ENCODE results near the gene LTBP4. TPM values are rescaled to one million over a fixed set of nuclear protein-coding genes. Genes with fewer than 3 reads are reported as not detected.
"Not testable (repeated sequence)": the region's sequence is repeated elsewhere in the genome, so short reads cannot be mapped to it uniquely, and the experiment has no call there.

Gene LTBP4
- total RNA-seq (2014; rRNA removed; shearing (Covaris generic)), result 54.8 and 64.4 TPM in 2 replicates

GRCh38 chr19:40601134-40601974, at the start of gene LTBP4:
LTBP4 (plus strand) TSS chr19:40601369; CDS start chr19:40601388, 19 bp downstream.
- in situ Hi-C loops (cut with HindIII; ENCODE audit: low sequenced_read_pairs), result no loop called here
- DNase-seq (ENCODE audit: low spot score), result no peak

GRCh38 chr19:40552848-40553247, 48.3 kb upstream of the LTBP4 start:
- no peak for DNase-seq (ENCODE audit: low spot score)
- in situ Hi-C loops (cut with HindIII; ENCODE audit: low sequenced_read_pairs), result no loop called here

DNA sequence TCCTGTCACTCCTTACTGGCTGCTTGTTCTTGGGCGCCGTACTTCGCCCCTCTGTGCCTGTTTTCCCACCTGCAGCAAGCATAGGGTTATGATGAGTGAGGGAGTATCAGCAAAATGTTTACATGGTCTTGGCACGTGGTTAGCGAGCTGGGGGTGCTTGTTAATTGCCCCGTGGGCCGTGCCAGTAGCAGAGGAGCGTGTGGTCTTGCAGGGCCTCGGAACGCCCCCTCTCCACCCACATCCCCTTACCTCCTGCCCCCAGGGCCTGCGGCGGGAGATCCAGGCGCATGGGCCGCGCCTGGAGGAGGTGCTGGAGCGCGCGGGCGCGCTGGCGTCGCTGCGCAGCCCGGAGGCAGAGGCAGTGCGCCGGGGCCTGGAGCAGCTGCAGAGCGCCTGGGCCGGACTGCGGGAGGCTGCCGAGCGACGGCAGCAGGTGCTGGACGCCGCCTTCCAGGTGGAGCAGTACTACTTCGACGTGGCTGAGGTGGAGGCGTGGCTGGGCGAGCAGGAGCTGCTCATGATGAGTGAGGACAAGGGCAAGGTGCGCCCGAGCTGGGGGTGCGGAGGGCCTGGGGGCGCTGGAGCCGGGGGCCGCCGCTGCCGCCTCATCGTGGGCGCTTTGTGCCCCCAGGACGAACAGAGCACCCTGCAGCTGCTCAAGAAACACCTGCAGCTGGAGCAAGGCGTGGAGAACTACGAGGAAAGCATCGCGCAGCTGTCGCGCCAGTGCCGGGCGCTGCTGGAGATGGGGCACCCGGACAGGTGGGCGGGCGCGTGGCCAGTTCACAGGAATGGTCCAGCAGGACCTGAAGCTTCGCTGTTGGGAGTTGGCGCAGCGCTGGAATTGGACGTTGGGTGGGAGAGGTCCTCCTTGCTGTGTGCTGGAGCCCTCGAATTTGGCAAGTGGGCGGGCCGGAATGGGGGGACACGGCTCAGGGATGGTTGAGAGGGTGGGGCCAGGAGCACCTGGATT, 47.0 kb upstream of the LTBP4 start:
- in situ Hi-C loops (cut with HindIII; ENCODE audit: low sequenced_read_pairs), result no loop called here
- DNase-seq (ENCODE audit: low spot score), result no peak

- DNase-seq (ENCODE audit: low spot score), result no peak
- in situ Hi-C loops (cut with HindIII; ENCODE audit: low sequenced_read_pairs), result no loop called here
Observed at GRCh38 chr19:40555978-40556689, 45.0 kb upstream of the LTBP4 start.

DNA sequence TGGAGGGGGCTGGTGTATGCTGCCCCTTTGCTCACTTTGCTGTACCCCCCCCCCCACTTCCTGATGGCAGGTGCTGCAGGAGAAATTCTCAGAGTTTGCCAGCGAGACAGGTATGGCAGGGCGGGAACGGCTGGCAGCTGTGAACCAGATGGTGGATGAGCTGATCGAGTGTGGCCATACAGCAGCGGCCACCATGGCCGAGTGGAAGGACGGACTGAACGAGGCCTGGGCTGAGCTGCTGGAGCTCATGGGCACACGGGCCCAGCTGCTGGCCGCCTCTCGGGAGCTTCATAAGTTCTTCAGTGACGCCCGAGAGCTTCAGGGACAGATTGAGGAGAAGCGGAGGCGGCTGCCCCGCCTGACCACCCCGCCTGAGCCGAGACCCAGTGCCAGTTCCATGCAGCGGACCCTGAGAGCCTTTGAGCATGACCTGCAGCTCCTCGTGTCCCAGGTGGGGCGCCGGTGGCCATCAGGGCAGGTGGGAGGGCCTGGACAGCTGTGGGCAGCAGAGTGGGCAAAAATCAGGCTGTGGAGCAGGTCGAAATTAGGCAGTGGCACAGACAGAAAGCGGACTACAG, 44.1 kb upstream of the LTBP4 start:
- in situ Hi-C loops (cut with HindIII; ENCODE audit: low sequenced_read_pairs), result no loop called here

GRCh38 chr19:40559394-40559793, 41.8 kb upstream of the LTBP4 start:
- in situ Hi-C loops (cut with HindIII; ENCODE audit: low sequenced_read_pairs), result no loop called here
- DNase-seq (ENCODE audit: low spot score), result no peak

More for the DNA sequence above, 44.1 kb upstream of the LTBP4 start:
- no peak for DNase-seq (ENCODE audit: low spot score)

DNA sequence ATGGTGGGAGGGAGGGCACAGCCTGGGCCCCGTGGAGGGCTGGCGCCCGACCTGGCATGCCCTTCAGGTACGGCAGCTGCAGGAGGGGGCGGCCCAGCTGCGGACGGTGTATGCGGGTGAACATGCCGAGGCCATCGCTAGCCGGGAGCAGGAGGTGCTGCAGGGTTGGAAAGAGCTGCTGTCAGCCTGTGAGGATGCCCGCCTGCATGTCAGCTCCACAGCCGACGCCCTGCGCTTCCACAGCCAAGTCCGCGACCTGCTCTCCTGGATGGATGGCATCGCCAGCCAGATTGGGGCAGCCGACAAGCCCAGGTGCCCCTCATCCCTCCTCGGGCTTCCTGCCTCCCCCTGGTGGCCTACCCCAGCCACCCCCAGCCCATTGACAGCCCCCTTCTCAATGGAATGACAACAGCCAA, 41.1 kb upstream of the LTBP4 start:
- in situ Hi-C loops (cut with HindIII; ENCODE audit: low sequenced_read_pairs), result no loop called here

DNA sequence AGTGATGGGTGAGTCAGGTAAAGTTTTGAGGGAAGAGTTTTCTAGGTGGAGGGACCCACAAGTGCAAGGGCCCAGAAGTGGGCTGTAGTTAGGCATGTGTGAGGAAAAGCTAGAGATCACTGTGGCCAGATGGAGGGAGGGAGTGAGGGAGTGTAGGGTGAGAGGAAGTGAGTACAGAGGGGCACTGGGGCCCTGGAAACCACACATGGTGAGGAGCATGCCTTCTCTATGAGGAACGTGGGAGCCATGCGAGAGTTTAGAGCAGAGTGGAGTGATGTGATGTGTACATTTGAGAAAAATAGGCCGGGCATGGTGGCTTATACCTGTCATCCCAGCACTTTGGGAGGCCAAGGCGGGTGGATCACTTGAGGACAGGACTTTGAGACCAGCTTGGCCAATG, 39.2 kb upstream of the LTBP4 start:
- no peak for DNase-seq (ENCODE audit: low spot score)
- in situ Hi-C loops (cut with HindIII; ENCODE audit: low sequenced_read_pairs), result no loop called here

More for the DNA sequence above, 41.1 kb upstream of the LTBP4 start:
- peak; percentile 63 for DNase-seq (ENCODE audit: low spot score)

- in situ Hi-C loops (cut with HindIII; ENCODE audit: low sequenced_read_pairs); DNase-seq (ENCODE audit: low spot score): not testable (repeated sequence)
Observed at GRCh38 chr19:40564535-40564934, 36.6 kb upstream of the LTBP4 start.

GRCh38 chr19:40565355-40565754, 35.8 kb upstream of the LTBP4 start:
- in situ Hi-C loops (cut with HindIII; ENCODE audit: low sequenced_read_pairs), result no loop called here
- no peak for DNase-seq (ENCODE audit: low spot score)

GRCh38 chr19:40565910-40566495, 35.2 kb upstream of the LTBP4 start:
- in situ Hi-C loops (cut with HindIII; ENCODE audit: low sequenced_read_pairs), result no loop called here
- peak; percentile 87 for DNase-seq (ENCODE audit: low spot score)

DNA sequence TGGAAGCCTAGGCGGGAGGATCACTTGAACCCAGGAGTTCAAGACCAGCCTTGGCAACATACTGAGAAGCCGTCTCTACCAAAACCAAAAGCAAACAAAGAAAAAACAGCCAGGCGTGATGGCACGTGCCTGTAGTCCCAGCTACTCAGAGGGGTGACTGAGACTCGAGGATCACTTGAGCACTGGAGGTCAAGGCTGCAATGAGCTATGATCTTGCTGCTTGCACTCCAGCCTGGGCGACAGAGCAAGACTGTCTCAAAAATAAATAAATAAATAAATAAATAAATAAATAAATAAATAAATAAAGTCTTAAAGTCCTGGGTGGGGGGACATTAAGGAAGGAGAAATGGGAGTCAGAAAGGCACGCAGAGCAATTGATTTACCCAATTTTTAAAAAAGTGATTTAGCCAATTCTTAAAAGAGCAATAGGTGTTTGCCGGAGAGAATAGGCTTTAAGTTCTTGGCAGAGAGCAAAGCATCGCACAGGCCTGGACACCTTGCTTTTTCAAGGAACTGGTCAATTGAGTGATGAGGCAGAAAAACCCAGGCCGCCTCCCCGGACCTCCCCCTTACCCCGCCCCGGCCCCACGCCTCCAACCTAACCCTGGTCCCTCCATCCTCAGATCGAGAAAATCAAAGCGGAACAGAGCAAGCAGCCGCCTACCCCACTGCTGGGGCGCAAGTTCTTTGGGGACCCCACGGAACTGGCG, 34.0 kb upstream of the LTBP4 start:
- in situ Hi-C loops (cut with HindIII; ENCODE audit: low sequenced_read_pairs), result no loop called here
- no peak for DNase-seq (ENCODE audit: low spot score)

- in situ Hi-C loops (cut with HindIII; ENCODE audit: low sequenced_read_pairs), result no loop called here
- no peak for DNase-seq (ENCODE audit: low spot score)
Observed at GRCh38 chr19:40567750-40568494, 33.2 kb upstream of the LTBP4 start.

DNA sequence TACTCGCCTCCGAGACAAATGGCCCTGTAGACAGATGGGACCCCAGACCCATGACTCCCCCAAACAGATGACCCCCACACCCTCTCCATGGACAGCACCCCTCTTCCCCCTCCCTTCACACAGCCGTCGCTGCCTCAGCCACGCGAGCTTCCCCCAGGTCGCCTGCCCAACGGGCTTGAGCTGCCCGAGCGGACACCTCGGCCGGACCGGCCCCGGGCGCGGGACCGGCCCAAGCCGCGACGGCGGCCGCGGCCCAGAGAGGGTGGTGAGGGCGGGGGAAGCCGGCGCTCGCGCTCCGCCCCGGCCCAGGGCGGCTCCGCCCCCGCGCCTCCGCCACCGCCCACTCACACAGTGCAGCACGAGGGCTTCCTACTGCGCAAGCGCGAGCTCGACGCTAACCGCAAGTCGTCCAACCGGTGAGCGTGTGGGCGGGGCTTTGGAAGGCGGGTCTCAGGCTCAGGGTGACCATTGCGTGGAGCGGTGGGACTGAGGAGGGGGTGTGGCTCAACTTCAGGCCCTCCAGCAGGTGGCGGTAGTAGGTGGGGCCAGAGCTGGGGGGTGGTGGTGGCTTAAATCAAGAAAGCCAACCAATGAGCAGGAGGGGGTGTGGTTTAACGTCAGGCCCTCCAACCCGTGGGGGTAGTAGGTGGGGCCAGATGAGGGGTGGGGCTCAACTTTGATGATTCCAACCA, 30.7 kb upstream of the LTBP4 start:
- DNase-seq (ENCODE audit: low spot score), result peak; percentile 92
- in situ Hi-C loops (cut with HindIII; ENCODE audit: low sequenced_read_pairs), result no loop called here

DNA sequence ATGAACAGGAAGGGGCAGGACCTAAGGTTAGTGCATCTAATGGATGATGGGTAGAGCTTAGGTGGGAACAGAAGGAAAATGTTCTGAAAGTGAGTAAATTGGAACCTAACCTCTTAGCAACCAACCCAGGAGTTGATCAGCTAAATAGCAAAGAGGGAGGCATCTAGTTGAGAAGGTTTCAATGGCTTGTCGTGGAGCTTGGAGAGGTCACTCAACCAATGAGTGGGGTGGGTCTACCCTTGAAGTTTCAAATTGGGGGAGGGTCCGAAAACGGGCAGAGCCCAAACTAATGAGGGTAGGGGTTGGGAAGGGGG, 30.2 kb upstream of the LTBP4 start:
- no peak for DNase-seq (ENCODE audit: low spot score)
- in situ Hi-C loops (cut with HindIII; ENCODE audit: low sequenced_read_pairs), result no loop called here

DNA sequence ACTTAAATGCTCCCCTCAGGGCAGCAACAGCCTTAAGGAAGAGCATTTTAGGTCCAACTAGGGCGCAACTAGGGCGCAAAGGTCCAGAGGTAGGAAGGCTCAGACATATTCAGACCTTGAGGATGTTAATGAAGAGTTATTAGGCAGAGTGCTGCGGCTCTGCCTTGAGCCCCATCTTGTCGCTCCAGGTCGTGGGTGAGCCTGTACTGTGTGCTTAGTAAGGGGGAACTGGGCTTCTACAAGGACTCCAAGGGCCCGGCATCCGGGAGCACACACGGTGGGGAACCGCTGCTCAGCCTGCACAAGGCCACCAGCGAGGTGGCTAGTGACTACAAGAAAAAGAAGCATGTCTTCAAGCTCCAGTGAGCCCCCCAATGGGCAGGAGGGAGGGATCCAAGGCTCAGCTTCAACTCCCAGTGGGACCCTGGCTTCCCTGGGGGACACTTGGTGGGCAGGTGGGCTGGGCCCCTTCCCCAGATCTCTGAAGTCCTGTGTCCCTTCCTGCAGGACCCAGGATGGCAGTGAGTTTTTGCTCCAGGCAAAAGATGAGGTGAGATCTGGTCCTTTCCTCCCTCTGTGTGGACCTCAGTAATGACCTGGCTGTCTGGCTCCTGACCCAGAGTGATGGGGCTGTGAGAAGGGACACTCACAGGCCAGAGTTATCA, 29.2 kb upstream of the LTBP4 start:
- in situ Hi-C loops (cut with HindIII; ENCODE audit: low sequenced_read_pairs), result no loop called here
- DNase-seq (ENCODE audit: low spot score), result no peak

Measured in G401 (cell line).